SIG-M5 treated with dmso at 0.1 percent for 504 hours (cell line): ENCODE measurements around the gene RNGTT.
"Not testable (repeated sequence)": the region's sequence is repeated elsewhere in the genome, so short reads cannot be mapped to it uniquely, and the experiment has no call there.

Source experiments
- DNase-seq: peaks from one replicate; lab custom pipeline; 2025; ENCODE audit not compliant: unreplicated experiment; lab: John Stamatoyannopoulos, UW

The RNGTT gene

GRCh38 chr6:88914895-88915598, 48.4 kb downstream of the RNGTT start:
- no peak for DNase-seq

- DNase-seq: no peak
These were observed 49.2 kb downstream of the RNGTT start for GRCh38 chr6:88914180-88914579.

- DNase-seq: no peak
These were observed 49.9 kb downstream of the RNGTT start for GRCh38 chr6:88913471-88913870.

DNA sequence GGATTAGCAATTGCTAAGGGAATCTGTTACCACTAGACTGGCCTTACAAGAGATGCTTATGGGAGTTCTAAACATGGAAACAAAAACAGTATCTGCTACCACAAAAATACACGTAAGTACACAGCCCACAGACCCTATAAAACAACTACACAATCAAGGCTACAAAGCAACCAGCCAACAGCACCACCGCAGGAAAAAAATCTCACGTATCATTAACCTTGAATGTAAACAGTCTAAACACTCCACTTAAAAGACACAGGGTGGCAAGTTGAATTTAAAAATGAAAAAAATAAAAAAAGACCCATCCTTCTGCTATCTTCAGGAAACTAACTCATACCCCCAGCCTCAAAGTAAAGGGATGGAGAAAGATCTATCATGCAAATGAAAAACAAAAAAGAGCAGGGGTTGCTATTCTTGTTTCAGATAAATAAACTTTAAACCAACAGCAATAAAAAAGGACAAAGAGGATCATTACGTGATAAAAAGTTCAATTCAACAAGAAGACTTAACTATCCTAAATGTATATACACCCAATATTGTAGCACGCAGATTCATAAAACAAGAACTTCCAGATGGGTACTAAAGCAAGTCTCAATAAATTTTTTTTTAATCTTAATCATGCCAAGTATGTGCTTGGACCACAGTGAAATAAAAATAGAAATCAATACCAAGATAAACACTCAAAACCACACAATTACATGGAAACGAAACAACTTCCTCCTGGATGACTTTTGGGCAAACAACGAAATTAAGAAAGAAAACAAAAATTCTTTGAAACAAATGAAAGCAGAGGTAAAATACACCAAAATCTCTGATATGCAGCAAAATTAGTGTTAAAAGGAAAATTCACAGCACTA, 52.3 kb downstream of the RNGTT start:
- DNase-seq: no peak

GRCh38 chr6:88908598-88909548, 54.5 kb downstream of the RNGTT start:
- no peak for DNase-seq

DNA sequence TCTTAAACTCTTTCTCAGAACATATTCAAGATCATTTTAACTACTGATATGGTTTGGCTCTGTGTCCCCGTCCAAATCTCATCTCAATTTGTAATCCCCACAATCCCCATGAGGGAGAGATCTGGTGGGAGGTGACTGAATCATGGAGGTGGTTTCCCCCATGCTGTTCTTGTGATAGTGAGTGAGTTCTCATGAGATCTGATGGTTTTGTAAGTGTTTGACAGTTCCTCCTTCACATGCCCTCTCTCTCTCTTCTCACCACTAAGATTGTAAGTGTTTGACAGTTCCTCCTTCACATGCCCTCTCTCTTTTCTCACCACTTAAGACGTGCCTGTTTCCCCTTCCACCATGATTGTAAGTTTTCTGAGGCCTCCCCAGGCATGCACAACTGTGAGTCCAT, 56.3 kb downstream of the RNGTT start:
- not testable (repeated sequence) for DNase-seq

GRCh38 chr6:88899569-88900316, 63.7 kb downstream of the RNGTT start:
- peak; percentile 20 for DNase-seq

DNA sequence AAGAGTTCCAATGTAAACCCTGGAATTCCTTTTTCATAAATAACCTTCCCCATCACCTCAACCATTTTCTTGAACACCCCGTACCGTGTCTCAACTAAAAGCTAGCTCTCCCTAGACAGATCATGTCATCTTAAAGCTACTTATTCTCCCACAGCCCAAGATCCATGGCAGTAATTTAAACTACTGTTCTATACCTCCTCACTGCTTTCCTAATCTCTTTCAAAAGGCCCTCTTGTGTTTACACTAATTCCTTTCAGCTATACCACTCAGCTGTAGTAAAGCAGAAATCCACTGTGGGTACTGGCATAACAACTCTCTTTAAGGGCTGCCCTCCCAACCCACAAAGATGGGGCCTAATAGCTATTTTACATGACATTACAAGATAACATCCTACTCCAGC, 67.5 kb downstream of the RNGTT start:
- DNase-seq: no peak

DNA sequence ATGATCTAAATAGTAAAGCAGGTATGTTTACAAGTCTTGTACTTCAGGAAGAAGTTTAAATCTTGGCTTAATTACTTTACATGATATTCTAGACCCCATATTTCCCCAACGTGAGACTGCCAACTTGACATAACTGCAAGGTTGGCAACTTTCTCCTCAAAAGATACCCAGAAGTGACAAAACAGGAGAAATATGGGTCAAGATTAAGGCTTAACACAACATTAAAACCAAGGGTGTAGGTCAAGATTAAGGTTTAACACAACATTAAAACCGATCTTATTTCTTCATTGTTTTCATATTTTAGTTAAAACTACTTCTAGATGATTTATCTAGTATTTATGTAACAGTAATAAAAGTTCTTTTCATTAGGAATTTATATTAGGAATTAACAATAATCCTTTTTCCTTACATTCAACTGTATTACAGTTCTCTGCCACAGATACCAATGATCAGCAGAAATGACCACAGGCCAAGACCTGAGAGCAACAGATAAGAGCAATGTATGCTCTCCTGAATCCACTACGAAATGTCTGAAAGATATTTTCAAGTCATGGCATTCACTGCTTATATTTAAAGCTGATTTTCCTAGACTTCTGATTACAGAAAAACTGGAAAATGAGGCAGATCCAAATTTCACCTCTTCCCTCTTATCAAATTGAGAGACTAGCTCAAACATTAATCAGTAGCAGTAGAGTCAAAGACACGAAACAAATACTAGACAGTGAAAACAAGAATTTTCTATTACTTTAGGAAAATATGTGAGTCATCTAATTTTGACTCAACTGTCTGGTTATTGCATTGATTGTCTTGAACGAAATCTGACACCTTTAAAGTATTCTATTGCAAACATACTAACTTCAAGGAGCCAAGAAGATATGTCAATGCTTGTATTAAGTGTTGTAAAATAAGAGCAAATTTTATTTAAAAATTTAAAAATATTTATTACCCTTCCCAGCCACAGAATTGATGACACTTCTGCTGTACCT, 72.3 kb downstream of the RNGTT start:
- DNase-seq: no peak

DNA sequence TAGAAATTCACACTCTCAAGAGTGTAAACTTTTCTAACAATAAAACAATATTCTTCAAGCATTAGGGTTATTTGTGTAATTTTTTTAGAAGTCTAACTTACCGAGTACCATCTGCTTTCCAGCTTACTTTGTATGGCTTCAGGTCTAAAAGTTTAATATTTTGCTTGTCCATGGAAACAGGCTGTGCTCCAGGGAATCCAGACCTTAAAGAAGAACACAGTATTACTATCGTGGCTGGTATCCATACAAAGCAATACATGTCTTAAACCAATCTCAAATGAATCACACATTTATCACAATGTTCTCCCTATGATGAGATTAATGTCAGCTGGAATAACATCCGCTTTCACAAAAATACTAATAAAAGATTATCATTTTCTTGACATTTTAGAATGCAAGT, 73.0 kb downstream of the RNGTT start:
- DNase-seq: no peak

DNA sequence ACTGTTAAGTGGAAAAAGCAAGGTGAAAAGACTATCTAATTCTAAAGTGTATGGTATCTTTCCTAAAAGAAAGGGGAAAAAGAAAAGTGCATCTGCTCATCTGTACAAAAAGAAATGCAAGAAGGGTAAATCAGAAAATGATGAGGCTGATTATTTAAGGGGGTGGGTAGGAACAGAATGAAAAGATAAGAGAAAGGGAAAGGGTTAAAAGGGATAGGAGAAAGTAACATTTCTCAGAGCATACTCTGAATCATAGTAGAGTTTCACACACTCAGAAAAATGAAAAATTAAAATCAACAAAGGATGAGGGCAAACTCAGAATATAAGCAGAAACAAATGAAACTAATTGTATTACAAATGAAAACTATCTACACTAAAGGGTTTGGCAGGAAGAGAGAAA, 79.1 kb downstream of the RNGTT start:
- no peak for DNase-seq

- DNase-seq: no peak
These were observed 80.9 kb downstream of the RNGTT start for GRCh38 chr6:88882536-88882935.

DNA sequence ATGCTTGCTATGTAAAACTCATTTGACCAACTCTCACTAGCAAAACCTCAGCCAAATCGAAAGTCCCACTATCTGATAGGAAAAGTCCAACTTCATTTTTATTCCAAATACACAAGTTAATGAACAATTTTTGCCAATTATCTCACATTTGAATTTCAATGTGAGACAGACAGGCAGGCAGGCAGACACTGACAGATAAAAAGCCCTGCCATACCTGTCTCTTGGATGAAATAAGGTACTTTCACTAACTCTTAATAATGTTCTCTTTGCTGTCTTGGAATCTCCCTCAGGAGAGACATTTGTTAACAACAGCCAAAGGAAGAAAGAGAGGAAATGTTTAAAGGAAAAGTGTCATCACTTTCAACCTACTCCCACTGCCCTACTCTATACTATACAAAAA, 82.0 kb downstream of the RNGTT start:
- no peak for DNase-seq

DNA sequence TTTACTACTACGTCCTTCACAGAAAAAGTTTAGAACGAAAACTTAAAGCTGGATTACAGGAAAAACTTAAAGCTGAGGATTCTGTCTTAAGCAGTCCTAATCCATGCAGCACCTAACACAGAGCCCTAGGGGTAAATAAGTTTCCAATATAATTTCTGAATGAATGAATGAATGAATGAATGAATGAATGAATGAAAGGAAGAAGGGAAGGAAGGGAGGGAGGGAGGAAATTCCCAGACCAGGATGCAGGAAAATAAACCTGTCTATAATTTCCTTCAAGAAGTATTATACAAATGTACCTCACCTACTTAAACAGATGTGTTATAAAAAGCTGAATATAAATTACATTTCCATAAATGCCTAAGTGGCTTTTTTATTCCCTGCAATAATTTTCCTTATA, 83.4 kb downstream of the RNGTT start:
- DNase-seq: no peak

DNA sequence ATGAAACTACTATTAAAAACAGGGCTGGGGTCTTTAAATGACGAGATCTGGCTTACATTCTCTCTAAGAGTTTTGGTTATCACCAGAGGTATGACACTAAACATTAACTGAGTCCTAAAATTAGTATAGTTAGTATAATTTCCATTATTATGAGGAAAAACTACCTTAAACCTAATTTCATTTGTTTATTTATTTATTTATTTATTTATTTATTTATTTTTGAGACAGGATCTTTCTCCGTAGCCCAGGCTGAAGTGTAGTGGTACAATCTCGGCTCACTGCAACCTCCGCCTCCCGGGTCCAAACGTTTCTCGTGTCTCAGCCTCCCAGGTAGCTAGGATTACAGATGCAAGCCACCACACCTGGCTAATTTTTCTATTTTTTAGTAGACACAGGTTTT, 85.5 kb downstream of the RNGTT start:
- DNase-seq: no peak

DNA sequence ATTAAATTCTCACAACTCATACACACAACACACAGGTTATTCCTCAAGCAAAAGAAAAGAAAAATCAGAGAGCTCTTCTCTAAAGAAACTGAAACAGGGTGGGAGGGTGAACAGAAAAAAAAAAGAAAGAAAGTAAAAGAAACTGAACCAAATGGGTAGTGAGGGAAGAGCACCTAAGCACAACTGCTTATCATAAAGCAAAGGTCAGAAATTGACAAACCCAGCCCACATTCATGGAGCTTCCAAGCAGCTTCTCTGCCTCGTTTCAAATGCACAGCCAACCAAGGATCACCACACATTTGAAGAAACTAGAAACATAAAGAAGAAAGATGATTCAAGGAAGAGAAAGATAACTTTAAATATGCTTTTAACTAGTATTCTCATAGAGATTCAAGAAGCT, 90.5 kb downstream of the RNGTT start:
- no peak for DNase-seq

- DNase-seq: no peak
These were observed 91.9 kb downstream of the RNGTT start for GRCh38 chr6:88871498-88871897.

GRCh38 chr6:88870717-88871330, 92.6 kb downstream of the RNGTT start:
- peak; percentile 42 for DNase-seq
